PC-3 (cell line): ENCODE results near the gene UTS2B. TPM values are rescaled to one million over a fixed set of nuclear protein-coding genes. Genes with fewer than 3 reads are reported as not detected.

Source experiments
- ATAC-seq: fragments of 200-7000 bp; cut with Tn5 transposase; 2 replicates; pipeline ENCODE4 v1.9.1; 2020; ENCODE audit warnings: mild to moderate bottlenecking, moderate library complexity
- BruUV-seq: library from RNA; stranded (reverse); fragments of 400-500 nt; replicated peaks from 2 replicates; lab custom pipeline; 2021; lab: Mats Ljungman, UMichigan
- CTCF ChIA-PET: fragments of 300-600 bp; sonication (Branson Sonifier 250); formaldehyde crosslinking; loops from one replicate; lab custom pipeline; 2022; ENCODE audit warnings: antibody characterized with exemption; lab: Charles Lee
- POLR2A ChIA-PET: fragments of 300-600 bp; sonication (Branson Sonifier 250); formaldehyde crosslinking; loops from one replicate; lab custom pipeline; 2022; ENCODE audit warnings: antibody characterized with exemption; ENCODE audit not compliant: unreplicated experiment; lab: Charles Lee
- DNase-seq: peaks from one replicate; pipeline ENCODE4 v3.0.0-alpha.2; 2015
- H2AFZ ChIP-seq: fragments of 300-600 bp; sonication (generic); 2 replicates; pipeline ENCODE4 v1.6.0; 2016; ENCODE audit warnings: antibody characterized with exemption, low read length
- H3F3A ChIP-seq: fragments of 300-600 bp; sonication (generic); one replicate; pipeline ENCODE4 v1.6.0; 2017; ENCODE audit warnings: antibody characterized with exemption, low read length, control low read depth, mild to moderate bottlenecking; ENCODE audit not compliant: unreplicated experiment
- H3K27ac ChIP-seq: fragments of 300-600 bp; sonication (generic); 2 replicates; pipeline ENCODE4 v1.5.1; 2016; ENCODE audit warnings: mild to moderate bottlenecking, low read length
- H3K27me3 ChIP-seq: fragments of 300-600 bp; sonication (generic); 2 replicates; pipeline ENCODE4 v1.6.1; 2016; ENCODE audit warnings: low read length, mixed read lengths
- H3K36me3 ChIP-seq: fragments of 300-600 bp; sonication (generic); 2 replicates; pipeline ENCODE4 v1.6.1; 2016; ENCODE audit warnings: low read depth, mixed run types, low read length, mixed read lengths
- H3K4me1 ChIP-seq: fragments of 300-600 bp; sonication (generic); 2 replicates; pipeline ENCODE4 v1.5.1; 2016; ENCODE audit warnings: low read length; ENCODE audit not compliant: insufficient read depth
- H3K4me2 ChIP-seq: fragments of 300-600 bp; sonication (generic); 2 replicates; pipeline ENCODE4 v1.6.0; 2016; ENCODE audit warnings: low read length
- H3K4me3 ChIP-seq: fragments of 300-600 bp; sonication (generic); 2 replicates; pipeline ENCODE4 v1.5.1; 2016; ENCODE audit warnings: mild to moderate bottlenecking, low read length, mixed read lengths
- H3K79me2 ChIP-seq: fragments of 300-600 bp; sonication (generic); 2 replicates; pipeline ENCODE4 v1.6.1; 2017; ENCODE audit warnings: low read length, mixed read lengths
- H3K9ac ChIP-seq: fragments of 300-600 bp; sonication (generic); 2 replicates; pipeline ENCODE4 v1.6.0; 2016; ENCODE audit warnings: mild to moderate bottlenecking, low read length
- H3K9me2 ChIP-seq: fragments of 300-600 bp; sonication (generic); replicated peaks from 2 replicates; pipeline ENCODE4 v1.6.1; 2016; ENCODE audit warnings: mixed run types, low read length, mixed read lengths
- H3K9me3 ChIP-seq: fragments of 300-600 bp; sonication (generic); 2 replicates; pipeline ENCODE4 v1.6.1; 2016; ENCODE audit warnings: low read length, mixed read lengths
- H4K20me1 ChIP-seq: fragments of 300-600 bp; sonication (generic); 2 replicates; pipeline ENCODE4 v1.6.1; 2016; ENCODE audit warnings: low read length, mixed read lengths
- EZH2 ChIP-seq: fragments of 300-600 bp; sonication (generic); IDR thresholded peaks from one replicate; pipeline ENCODE4 v1.6.1; 2017; ENCODE audit warnings: antibody characterized with exemption, mild to moderate bottlenecking, low read length; ENCODE audit not compliant: unreplicated experiment
- EZH2phosphoT487 ChIP-seq: fragments of 300-600 bp; sonication (generic); IDR thresholded peaks from 2 replicates; pipeline ENCODE4 v1.6.1; 2018; ENCODE audit warnings: mild to moderate bottlenecking, antibody characterized with exemption, low read length, borderline replicate concordance
- intact Hi-C: fragments of 100-400 bp; cut with micrococcal nuclease; formaldehyde crosslinking; loops from 2 replicates; pipeline ENCODE4 v1.9.0; 2023
- total RNA-seq: library from RNA; depleted of rRNA; stranded (reverse); fragments of >200 nt; gene quantifications from 2 replicates; pipeline ENCODE4 v1.2.3, GENCODE V29; 2014
- TF ChIP-seq, protein P1 (sequence below): fragments of 300-600 bp; sonication (generic); conservative IDR thresholded peaks from 2 replicates; pipeline ENCODE4 v1.5.1; 2017; ENCODE audit warnings: antibody characterized with exemption, low read depth, mild to moderate bottlenecking, low read length

Gene UTS2B
- total RNA-seq, 1 experiment from 2014 or later: not detected

DNA sequence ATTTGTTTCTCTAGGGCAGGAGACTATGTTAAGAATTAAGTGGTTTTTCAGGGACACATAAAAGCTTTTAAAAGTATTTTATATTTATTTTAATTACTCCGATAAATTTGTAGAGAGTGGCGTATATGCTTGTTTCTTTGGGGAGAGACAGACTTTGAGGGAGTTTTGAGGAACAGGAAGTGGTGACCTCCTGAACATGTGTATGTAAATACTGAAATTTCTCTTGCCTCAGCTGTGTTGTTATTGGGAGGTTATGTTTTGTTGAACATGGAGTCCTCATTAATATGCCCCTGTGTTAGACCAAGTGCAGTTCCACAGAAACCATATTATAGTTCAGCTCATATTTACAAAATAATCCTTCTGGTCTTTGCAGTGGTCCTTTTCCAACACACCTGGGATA lies 41.8 kb upstream of the UTS2B start:
- Histone ChIP-seq H3K4me3 (no peak overlapping the region), H3K9me2 (no peaks in the 10 kb centered on the region), H2AFZ (no peak overlapping the region), H3K36me3 (peaks cover 22% of the 10 kb centered on the region; the same call in 1 of the 2 replicates), H3F3A (peaks cover 7% of the 10 kb centered on the region), H3K9me3 (no peaks in the 10 kb centered on the region), H3K79me2 (no peaks in the 10 kb centered on the region), H3K9ac (no peak overlapping the region), H3K4me2 (no peak overlapping the region), H3K27ac (no peak overlapping the region), H3K27me3 (no peaks in the 10 kb centered on the region), H3K4me1 (peaks cover 30% of the 10 kb centered on the region), H4K20me1 (no peaks in the 10 kb centered on the region)
- ATAC-seq (no peak), DNase-seq (no peak)
- TF ChIP-seq, protein P1, sequence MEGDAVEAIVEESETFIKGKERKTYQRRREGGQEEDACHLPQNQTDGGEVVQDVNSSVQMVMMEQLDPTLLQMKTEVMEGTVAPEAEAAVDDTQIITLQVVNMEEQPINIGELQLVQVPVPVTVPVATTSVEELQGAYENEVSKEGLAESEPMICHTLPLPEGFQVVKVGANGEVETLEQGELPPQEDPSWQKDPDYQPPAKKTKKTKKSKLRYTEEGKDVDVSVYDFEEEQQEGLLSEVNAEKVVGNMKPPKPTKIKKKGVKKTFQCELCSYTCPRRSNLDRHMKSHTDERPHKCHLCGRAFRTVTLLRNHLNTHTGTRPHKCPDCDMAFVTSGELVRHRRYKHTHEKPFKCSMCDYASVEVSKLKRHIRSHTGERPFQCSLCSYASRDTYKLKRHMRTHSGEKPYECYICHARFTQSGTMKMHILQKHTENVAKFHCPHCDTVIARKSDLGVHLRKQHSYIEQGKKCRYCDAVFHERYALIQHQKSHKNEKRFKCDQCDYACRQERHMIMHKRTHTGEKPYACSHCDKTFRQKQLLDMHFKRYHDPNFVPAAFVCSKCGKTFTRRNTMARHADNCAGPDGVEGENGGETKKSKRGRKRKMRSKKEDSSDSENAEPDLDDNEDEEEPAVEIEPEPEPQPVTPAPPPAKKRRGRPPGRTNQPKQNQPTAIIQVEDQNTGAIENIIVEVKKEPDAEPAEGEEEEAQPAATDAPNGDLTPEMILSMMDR: no peak
- TF ChIP-seq EZH2phosphoT487 (no peak), EZH2 (no peak)
- TSS peak; percentile 2 for BruUV-seq
- POLR2A ChIA-PET: no interaction called here
- CTCF ChIA-PET: no interaction called here
- intact Hi-C loops: loop anchor here (10.0 kb wide), 1 partner anchor 307 kb away; no protein-coding TSS in a partner anchor

DNA sequence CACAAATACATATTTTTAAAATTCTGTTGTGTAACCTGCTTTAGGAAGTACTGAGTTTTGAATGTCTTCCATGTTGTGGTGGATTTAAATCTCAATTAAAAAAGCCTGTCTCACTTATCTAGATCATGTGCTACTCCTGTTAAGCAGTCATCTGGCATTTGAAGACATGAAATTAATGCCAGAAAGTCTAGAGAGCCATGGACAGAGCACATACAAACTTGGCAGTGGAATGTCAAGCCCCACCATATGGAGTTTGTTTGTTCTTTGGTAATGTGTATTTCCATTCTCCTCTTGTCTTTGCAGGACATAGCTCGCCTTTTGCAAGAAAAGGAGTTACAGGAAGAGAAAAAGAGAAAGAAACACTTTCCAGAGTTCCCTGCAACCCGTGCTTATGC lies 39.3 kb upstream of the UTS2B start:
- no peaks in the 10 kb centered on the region for H4K20me1 ChIP-seq
- peaks cover 21% of the 10 kb centered on the region for H3K4me1 ChIP-seq
- H3K36me3 ChIP-seq: peaks cover 17% of the 10 kb centered on the region
- DNase-seq (no peak), ATAC-seq (no peak)
- no peak overlapping the region for H3K27ac ChIP-seq
- intact Hi-C loops: loop anchor here (10.0 kb wide), 1 partner anchor 305 kb away; no protein-coding TSS in a partner anchor
- ChIA-PET CTCF (no interaction called here), POLR2A (no interaction called here)
- no peaks in the 10 kb centered on the region for H3K9me2 ChIP-seq
- H3K79me2 ChIP-seq: no peaks in the 10 kb centered on the region
- no peak overlapping the region for H2AFZ ChIP-seq
- no peak overlapping the region for H3K4me2 ChIP-seq
- no peaks in the 10 kb centered on the region for H3K9me3 ChIP-seq
- H3K27me3 ChIP-seq: no peaks in the 10 kb centered on the region
- H3K4me3 ChIP-seq: no peak overlapping the region
- TF ChIP-seq EZH2 (no peak), EZH2phosphoT487 (no peak)
- TF ChIP-seq, protein P1: no peak
- BruUV-seq: no TSS peak
- no peaks in the 10 kb centered on the region for H3F3A ChIP-seq
- no peak overlapping the region for H3K9ac ChIP-seq

DNA sequence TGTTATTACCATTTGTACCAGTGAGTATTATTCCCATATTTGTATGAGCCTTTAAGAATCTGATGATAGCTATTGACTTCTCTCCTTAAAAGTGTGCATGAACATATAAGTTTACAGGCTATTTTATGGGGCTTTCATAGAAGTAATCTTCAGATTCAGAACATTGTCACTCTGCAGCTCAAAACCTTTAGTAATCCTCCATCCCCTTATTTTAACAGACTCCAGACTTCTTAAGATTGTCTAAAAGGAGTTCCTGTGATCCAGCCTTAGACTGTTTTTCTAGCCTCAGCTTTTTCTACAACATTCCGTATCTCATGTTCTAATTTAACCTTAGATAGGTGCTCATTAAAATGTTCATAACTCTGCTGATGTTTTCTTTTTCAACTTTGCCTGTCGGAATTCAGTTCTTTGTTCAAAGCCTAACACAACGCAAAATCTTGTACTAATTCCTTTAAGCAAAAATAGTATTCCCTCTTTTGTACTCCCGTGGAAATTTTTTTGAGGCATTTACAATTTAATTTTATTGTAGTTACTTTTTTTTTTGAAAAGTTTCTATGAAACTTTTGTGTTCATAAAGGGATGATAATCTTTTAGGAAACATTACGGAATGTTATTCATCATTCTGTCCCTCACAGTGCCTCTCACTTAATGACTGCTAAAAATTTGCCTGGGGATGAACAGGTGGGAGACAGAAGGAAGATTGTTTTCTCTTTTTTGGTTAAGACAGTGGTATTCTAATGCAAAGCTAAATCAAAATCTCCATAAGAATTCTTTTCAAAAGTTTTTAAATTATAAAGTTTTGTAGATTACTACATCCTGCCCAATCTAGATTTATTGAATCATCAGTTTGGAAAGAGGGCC lies 38.7 kb upstream of the UTS2B start:
- H3K4me2 ChIP-seq: no peak overlapping the region
- BruUV-seq: no TSS peak
- peaks cover 16% of the 10 kb centered on the region for H3K36me3 ChIP-seq
- H3K9ac ChIP-seq: no peak overlapping the region
- no peak overlapping the region for H2AFZ ChIP-seq
- H3K27ac ChIP-seq: no peak overlapping the region
- no peaks in the 10 kb centered on the region for H3K9me3 ChIP-seq
- no peak for DNase-seq
- ChIA-PET CTCF (no interaction called here), POLR2A (no interaction called here)
- H3K79me2 ChIP-seq: no peaks in the 10 kb centered on the region
- H3F3A ChIP-seq: no peaks in the 10 kb centered on the region
- intact Hi-C loops: no loop called here
- ATAC-seq: no peak
- no peak overlapping the region for H3K4me3 ChIP-seq
- no peaks in the 10 kb centered on the region for H3K27me3 ChIP-seq
- no peaks in the 10 kb centered on the region for H4K20me1 ChIP-seq
- TF ChIP-seq EZH2: no peak
- no peak for TF ChIP-seq EZH2phosphoT487
- TF ChIP-seq, protein P1: no peak
- H3K9me2 ChIP-seq: no peaks in the 10 kb centered on the region
- H3K4me1 ChIP-seq: peaks cover 21% of the 10 kb centered on the region
